Measurements from ENCODE around the gene GLS.

The GLS gene

GRCh38 chr2:190984595-190984994, 104.0 kb downstream of the GLS start:
- no peak for TF ChIP-seq SP2 (tag by site-specific recombination; IDR thresholded peaks at IDR 0.05)
- TF ChIP-seq ELK4 (IDR thresholded peaks at IDR 0.05; ENCODE audit: borderline replicate concordance, low read depth, low read length) = no peak
- no peak for TF ChIP-seq ZNF157 (tag by site-specific recombination; IDR thresholded peaks at IDR 0.05)
- Histone ChIP-seq H3K36me3 (ENCODE audit: control insufficient read depth in 2 of 2, insufficient read depth in 1 of 2, low read length in 2 of 2) (peaks cover 16 to 77% of the 10 kb centered on the region in 2 experiments), H3K4me3 (ENCODE audit: low read depth, low read length) (no peak overlapping the region), H3K27ac (ENCODE audit: extremely low read depth, low read depth, low read length) (no peak overlapping the region), H3K4me1 (ENCODE audit: control insufficient read depth, insufficient read depth, low read length) (peaks cover 11% of the 10 kb centered on the region), H3K9me3 (ENCODE audit: control insufficient read depth, insufficient read depth, low read depth, low read length) (no peaks in the 10 kb centered on the region)
- CTCF ChIA-PET = interaction anchor here (1.6 to 1.7 kb wide), 2 partner anchors 12 to 37 kb away, joined by 5 to 8 read pairs; no protein-coding TSS in a partner anchor
- POLR2A ChIA-PET = interaction anchor here (0.9 kb wide), 1 partner anchor 29 kb away, joined by 5 read pairs; the partner anchor contains the start of gene STAT1

GRCh38 chr2:190986221-190986953, 105.8 kb downstream of the GLS start:
- no peak overlapping the region for H3K4me3 ChIP-seq (ENCODE audit: low read depth, low read length)
- ChIA-PET CTCF (interaction anchor here (0.6 to 2.1 kb wide), 4 partner anchors 11 to 60 kb away, joined by 3 to 9 read pairs (median 4); no protein-coding TSS in a partner anchor), POLR2A (interaction anchor here (0.6 kb wide), 1 partner anchor 1277 kb away, joined by 3 read pairs; no protein-coding TSS in a partner anchor)
- no peaks in the 10 kb centered on the region for H3K9me3 ChIP-seq (ENCODE audit: control insufficient read depth, insufficient read depth, low read depth, low read length)
- no peak overlapping the region for H3K27ac ChIP-seq (ENCODE audit: extremely low read depth, low read depth, low read length)
- no peaks in the 10 kb centered on the region for H3K4me1 ChIP-seq (ENCODE audit: control insufficient read depth, insufficient read depth, low read length)
- no peak for TF ChIP-seq ZNF510 (tag by site-specific recombination; IDR thresholded peaks at IDR 0.05; ENCODE audit: insufficient replicate concordance)
- TF ChIP-seq ZBTB11 (tag by site-specific recombination; conservative IDR thresholded peaks at IDR 0.05; ENCODE audit: low read depth) = no peak
- TF ChIP-seq ZFP3 (tag by site-specific recombination; IDR thresholded peaks at IDR 0.05; ENCODE audit: low read depth) = no peak
- TF ChIP-seq ZBTB6 (tag by site-specific recombination; IDR thresholded peaks at IDR 0.05) = no peak
- no peak for TF ChIP-seq HOXD13 (CRISPR knock-in tag; IDR thresholded peaks at IDR 0.05; ENCODE audit: borderline replicate concordance)
- TF ChIP-seq ZNF146 (tag by site-specific recombination; IDR thresholded peaks at IDR 0.05) = no peak
- TF ChIP-seq PRDM1 (tag by site-specific recombination; IDR thresholded peaks at IDR 0.05) = no peak
- no peak for TF ChIP-seq ZNF239 (tag by site-specific recombination; IDR thresholded peaks at IDR 0.05)
- TF ChIP-seq ZNF621 (tag by site-specific recombination; IDR thresholded peaks at IDR 0.05) = no peak
- TF ChIP-seq ZNF561 (tag by site-specific recombination; IDR thresholded peaks at IDR 0.05; ENCODE audit: borderline replicate concordance) = 0 out of 2 replicates have a peak, but pooled peaks have one; percentile 24
- no peak for TF ChIP-seq ZNF629 (tag by site-specific recombination; IDR thresholded peaks at IDR 0.05)
- TF ChIP-seq ZNF341 (tag by site-specific recombination; IDR thresholded peaks at IDR 0.05; ENCODE audit: low read depth) = no peak
- TF ChIP-seq EGR2 (tag by site-specific recombination; IDR thresholded peaks at IDR 0.05; ENCODE audit: low read depth) = 0 out of 2 replicates have a peak, but pooled peaks have one; percentile 33
- no peak for TF ChIP-seq MZF1 (tag by site-specific recombination; IDR thresholded peaks at IDR 0.05; ENCODE audit: borderline replicate concordance)
- 0 out of 2 replicates have a peak, but pooled peaks have one; percentile 40 for TF ChIP-seq FEZF1 (tag by site-specific recombination; IDR thresholded peaks at IDR 0.05)
- peaks cover 16 to 94% of the 10 kb centered on the region in 2 experiments for H3K36me3 ChIP-seq (ENCODE audit: control insufficient read depth in 2 of 2, insufficient read depth in 1 of 2, low read length in 2 of 2)

Measured in HEK293 (cell line).